HG02571 (cell line): ENCODE measurements around the gene NUFIP2.
"Not testable (repeated sequence)": the region's sequence is repeated elsewhere in the genome, so short reads cannot be mapped to it uniquely, and the experiment has no call there.

ENCODE experiments used
- ATAC-seq: cut with Tn5 transposase; IDR thresholded peaks from one replicate; pipeline ENCODE4 v1.9.1; 2021; ENCODE audit warnings: mild to moderate bottlenecking, moderate library complexity; ENCODE audit not compliant: unreplicated experiment

NUFIP2 gene

DNA sequence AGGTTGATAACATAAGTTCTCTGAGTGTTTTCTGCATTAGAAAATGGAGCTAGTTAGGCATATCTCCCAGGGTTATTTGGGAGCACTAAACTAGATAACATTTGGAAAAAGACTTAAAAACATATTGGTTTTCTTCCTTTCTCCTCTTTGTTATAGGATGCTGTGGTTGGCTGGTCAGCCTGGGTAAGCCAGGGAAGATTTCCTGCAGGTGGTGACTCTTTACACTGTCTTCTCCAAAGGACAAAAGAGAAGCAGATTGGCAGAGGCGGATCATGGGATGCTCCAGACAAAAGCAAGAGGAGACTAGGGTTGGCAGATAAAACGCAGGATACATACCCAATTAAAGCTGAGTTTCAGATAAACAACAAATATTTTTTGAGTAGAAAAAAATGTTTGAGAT is 53.5 kb downstream of the NUFIP2 start:
- no peak for ATAC-seq

DNA sequence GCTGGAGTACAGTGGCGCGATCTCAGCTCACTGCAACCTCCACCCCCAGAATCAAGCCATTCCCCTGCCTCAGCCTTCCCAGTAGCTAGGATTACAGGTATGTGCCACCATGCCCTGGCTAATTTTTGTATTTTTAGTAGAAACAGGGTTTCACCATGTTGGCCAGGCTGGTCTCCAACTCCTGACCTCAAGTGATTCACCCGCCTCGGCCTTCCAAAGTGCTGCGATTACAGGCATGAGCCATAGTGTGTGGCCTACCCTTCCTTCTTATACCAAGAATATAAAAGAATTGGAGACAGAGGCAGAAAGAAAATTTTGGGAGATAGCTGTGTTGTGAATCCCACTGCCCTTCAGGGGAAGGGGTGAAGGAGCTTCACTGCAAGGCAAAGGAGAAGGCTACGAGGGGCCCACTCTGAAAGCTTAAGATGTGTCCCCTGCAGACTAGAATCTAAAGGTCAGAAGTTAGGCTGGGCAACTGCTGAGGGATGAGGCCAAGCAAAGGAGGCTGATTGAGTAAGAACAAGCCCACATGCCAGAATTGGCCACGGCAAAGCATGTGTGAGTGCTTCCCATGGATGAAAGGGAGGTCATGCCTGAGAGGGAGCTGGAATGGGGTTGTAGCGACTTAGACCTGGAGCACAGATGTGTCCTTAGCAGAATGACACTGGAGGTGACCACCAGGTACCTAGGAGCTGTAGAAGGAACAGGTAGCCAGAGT is 55.7 kb downstream of the NUFIP2 start:
- ATAC-seq = no peak

DNA sequence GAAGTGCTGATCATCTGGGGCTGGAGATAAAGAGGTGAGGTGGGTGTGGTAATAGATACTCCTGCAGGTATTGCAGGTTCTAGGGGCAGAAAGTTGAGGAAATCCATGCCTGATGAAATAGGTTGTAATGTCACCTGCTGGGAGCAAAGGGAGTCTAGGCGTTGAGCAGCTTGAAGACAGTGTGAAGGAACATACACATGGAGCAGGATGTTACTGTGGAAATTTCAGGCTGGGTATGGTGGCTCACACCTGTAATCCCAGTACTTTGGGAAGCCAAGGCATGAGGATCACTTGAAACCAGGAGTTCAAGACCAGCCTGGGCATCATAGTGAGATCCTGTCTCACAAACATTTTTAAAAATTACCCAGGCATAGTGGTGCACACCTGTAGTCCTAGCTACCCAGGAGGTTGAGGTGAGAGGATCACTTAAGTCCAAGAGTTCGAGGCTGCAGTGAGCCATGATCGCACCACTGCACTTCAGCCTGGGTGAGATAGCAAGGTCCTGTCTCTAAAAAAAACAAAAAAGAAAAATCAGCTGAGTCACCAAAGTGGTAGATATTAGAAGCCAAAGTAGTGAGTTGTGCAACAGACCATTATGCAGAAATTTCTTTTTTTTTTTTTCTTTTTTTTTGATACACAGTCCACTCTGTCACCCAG is 56.3 kb downstream of the NUFIP2 start:
- no peak for ATAC-seq

DNA sequence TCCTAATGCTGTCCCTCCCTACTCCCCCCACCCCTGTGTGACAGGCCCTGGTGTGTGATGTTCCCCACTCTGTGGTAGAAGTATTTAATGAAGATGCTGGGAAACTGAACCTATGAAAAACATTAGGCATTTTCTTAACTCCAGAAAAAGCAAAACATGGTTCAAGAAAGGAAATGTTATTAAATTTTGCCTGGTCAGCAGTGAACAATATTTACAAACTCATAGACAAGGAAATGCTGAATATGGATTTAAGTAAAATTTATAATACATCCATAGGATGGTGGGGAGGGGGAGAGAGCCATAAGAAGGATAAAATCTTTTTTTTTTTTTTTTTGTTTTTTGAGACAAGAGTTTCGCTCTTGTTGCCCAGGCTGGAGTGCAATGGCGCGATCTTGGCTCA is 58.0 kb downstream of the NUFIP2 start:
- no peak for ATAC-seq

DNA sequence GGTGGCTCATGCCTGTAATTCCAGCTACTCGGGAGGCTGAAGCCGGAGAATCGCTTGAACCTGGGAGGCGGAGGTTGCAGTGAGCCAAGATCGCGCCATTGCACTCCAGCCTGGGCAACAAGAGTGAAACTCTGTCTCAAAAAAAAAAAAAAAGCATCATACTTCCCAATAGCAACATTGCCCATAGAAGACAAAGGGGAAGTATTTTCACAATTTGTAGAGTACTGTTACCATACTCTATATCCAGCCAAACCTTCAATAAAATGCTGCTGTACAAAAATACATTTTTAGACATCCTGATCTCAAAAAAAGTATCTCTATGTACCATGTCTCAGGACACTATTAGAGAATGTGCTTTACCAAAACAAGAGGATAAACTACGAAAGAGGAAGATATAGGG is 59.0 kb downstream of the NUFIP2 start:
- ATAC-seq = not testable (repeated sequence)

DNA sequence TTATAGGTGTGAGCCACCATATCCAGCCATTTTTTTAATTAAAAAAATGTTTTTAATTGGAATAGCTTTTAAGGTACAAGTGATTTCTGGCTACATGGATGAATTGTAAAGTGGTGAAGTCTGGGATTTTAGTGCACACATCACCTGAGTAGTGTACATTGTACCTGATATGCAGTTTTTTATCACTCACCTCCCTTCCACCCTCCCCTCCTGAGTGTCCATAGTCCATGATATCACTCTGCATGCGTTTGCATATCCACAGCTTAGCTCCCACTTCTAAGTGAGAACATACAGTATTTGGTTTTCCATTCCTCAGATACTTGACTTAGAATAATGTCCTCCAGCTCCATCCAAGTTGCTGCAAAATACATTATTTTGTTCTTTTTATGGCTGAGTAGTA is 60.6 kb downstream of the NUFIP2 start:
- no peak for ATAC-seq

DNA sequence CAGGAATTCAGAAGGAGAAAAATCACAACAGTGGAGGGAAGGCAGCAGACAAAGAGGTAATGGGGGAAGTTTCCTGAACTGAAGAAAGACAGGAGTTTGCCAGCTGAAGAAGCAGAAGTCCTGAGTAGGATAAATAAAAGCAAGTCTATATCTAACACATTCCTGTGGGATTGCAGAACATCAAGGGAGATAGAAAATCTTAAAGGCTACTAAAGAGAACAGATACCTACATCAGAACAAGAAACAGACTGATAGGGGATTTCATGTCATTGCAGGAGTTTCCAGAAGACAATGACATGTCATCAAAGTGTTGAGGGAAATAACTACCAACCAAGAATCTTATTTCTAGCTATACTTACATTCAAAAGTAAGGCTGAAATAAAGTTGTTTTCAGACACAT is 68.6 kb downstream of the NUFIP2 start:
- no peak for ATAC-seq

DNA sequence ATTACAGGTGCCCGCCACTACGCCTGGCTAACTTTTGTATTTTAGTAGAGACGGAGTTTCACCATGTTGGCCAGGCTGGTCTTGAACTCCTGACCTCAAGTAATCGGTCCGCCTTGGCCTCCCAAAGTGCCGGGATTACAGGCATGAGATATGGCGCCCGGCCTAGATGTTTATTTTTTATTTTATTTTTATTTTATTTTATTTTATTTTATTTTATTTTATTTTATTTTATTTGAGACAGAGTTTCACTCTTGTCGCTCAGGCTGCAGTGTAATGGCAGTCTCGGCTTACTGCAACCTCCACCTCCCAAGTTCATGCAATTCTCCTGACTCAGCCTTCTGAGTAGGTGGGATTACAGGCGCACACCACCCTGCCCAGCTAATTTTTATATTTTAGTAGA is 72.6 kb downstream of the NUFIP2 start:
- not testable (repeated sequence) for ATAC-seq

DNA sequence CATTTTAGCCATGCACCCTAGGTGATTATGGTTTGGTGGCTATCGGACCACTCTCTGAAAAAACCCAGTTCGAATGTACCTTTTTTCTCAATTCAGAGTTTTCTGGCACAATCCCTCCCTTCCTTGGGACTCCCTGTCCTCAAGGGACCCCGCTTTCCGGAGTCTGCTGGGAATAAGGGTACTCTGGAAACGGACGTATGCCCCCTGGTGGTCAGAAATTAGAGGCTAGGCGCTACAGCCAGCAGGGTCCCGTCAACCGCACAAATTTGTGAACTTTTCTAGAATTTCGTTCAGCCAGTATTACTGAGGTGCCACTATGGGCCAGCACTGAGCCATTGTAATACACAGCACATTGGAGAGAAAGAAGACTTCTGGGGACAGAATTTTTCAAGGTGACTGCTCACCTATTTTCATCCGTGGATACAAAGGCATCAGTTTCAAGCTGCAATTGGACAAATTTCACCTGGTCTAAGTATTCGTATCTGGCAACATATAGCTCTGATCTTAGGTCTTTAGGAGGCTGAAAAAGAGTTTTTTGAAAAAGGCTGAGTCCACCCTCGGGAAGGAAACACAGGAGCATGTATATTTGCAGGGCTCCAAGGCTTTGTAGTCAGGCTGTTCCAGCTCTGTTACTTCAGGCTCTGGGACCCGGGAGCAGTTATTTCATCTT is 74.4 kb downstream of the NUFIP2 start:
- no peak for ATAC-seq

DNA sequence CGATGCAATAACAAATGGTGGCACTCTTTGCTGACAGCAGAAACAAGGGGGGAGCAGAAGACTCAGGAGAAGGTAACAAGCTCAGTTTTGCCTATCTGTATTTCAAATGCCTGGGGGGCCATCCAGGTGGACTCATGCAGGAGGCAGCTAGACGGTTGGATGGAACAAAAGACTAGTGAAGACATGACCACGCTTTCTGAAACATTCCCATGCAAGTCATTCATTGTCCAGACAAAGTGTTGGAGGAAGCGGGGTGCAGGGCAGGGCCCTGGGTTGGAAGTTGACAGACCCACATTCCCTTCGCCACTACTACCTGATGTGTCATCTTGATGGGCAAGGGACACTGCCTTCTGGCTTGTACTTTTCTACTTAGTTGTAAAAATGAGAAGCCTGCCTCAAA is 77.1 kb downstream of the NUFIP2 start:
- no peak for ATAC-seq

DNA sequence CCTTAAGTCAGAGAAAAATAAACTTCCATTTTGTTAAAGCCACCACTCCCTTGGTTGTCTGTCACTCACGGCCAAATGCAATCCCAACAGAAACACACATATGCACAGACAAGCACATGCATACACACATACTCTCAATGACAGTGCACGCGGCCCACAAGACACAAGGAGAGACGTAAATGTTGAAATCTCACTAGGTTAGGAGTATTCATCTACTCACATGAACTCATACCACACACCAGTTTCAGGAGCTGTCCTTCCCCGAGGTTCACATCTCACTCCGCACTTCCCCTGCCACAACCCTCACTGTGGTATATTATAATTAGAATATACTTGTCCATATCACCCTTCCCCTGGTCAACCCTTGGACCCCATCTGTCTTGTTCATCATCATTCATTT is 77.8 kb downstream of the NUFIP2 start:
- ATAC-seq = no peak

DNA sequence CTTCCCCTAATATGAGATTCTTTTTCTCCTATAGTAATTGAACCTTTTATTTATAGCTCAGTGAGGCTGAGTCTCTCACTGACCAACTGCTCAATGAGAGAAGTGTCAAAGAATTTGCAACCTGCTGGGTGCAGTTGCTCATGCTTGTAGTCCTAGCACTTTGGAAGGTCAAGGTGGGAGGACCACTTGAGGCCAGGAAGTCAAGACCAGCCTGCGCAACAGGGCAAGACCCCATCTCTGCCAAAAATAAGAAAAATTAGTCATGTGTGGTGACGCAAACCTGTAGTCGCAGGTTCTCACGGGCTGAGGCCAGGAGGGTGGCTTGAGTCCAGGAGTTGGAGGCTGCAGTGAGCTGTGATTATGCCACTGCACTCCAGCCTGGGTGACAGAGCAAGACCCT is 78.2 kb downstream of the NUFIP2 start:
- ATAC-seq = no peak

DNA sequence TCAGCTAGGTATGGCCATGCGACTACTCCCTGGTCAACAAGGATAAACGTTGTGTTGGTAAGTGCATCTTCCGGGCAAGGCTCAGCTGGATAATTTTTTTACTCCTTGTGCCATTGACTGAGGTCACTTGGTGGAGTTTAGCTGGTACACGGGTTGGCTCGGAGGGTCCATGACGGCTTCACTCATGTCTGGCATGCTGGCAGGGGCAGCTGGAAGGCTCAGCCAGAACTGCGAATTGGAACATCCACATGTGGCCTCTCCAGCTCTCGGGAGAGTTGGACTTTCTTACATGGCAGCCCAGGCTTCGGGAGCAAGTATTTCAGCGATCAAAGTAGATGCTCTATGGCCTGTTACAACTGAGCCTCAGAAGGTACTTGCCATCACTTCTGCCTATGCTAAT is 78.8 kb downstream of the NUFIP2 start:
- ATAC-seq = no peak

DNA sequence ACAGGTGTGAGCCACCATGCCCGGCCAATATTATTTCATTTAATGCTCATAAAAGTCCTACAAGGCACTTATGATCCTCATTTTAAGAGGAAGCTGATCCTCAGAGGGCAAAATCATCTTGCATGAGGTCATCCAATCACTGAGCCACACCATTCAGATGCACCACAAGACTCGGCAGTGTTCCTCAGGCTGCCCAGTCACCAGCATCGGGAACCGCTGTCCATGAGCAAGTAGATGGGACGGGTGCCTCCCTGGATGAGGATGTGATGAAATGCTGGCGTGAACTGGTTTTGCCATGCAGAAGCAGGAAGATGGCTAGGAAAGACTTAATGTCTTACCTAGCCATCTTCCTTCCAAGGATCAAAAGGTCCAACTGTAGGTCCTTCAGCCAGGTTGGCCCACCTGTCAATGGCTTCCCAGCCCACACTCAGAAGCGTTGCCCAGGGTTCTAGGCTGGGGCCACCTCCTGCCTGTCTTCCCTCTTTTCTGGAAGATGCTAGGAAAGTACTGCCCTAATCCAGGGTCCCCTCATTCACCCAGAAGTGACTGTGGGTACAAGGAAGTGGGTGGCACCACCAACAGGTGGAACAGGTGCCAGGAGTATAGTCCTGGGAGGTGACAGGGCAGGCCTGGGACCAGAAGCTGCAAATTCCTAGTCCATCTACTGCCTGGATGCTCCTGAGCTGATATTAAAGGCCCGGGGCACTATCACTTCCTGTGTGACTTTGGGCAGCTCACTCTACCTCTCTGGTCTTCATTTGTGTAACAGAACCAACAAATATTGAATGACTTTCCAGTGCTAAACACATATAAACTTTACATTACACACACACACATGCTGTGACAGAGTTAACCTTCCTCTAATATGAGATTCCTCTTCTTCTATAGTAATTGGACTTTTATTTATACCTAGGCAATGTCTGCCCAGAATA is 79.5 kb downstream of the NUFIP2 start:
- ATAC-seq = no peak

DNA sequence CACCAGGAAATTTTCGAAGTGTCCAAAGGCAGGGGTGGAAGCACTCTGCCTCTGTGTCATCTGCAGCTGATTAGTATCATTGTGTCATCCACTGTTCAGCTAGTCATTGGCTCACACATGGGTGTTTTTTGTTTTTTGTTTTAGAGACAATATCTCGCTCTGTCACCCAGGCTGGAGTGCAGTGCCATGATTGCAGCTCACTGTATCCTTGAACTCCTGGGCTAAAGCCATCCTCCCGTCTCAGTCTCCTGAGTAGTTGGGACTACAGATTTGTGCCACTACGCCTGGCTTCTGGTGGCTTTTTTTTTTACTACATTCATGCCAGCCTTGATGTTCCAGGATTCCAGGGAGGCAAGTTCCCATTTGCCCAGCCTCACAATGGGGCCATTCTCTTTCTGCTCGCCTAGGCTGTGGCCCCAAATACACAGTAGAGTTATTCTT is 81.2 kb downstream of the NUFIP2 start:
- ATAC-seq = no peak

DNA sequence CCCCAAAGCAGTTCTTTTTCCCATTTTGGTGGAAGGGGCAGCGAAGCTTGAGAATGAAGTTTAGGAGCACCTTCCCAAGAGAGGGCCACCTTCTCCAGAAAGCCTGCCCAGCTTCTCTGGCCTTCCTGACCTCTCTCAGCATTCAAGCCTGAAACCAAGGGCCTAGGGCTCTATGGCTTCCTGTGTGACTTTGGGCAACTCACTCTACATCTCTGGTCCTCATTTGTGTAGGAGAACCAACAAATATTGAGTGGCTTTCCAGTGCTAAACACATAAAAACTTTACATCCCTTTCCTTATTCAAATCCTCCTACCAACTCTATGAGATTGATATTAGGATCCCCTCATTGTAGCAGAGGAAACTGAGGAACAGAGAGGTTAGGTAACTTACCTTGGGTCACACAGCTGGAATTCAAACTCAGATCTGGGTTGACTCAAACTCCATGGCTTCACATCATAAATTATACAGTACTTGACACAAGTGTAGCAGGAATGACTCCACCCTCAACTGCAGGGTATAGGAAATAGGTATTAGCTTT is 81.8 kb downstream of the NUFIP2 start:
- no peak for ATAC-seq

DNA sequence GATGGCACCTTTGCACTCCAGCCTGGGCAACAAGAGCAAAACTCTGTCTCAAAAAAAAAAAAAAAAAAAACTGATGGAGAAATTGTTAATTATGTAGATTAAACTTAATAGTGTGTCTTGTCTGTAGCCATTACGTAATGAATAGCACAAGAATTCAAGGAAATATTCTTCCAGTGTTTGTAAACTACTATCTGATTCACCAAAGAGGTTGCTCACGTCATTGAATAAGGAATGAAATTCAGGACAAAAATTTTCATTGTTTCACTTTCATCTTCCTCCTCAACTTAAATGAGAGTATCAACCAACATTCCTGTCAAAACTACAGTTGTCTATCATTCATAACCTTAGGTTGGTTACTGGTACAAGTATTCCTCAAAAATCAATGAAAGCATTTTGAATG is 83.1 kb downstream of the NUFIP2 start:
- ATAC-seq = no peak

DNA sequence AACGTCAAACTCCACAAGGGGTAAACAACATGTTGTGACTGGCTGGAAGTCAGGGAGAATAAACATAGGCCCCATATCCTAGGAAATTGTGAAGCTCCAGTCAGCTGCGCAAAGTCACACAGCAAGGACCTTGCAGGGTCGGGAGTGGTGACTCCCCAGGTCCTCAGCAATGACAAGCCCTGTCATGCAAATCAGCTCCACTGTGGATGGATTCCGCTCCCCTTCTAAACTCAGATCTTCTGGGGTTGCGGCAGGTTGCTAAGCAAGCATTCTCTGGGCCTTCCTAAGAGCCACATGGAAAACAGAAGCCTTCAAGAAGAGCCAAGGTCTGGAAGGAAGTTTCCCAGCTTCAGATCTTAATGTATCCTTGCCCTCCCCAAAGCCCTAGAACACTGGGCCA is 84.9 kb downstream of the NUFIP2 start:
- no peak for ATAC-seq

DNA sequence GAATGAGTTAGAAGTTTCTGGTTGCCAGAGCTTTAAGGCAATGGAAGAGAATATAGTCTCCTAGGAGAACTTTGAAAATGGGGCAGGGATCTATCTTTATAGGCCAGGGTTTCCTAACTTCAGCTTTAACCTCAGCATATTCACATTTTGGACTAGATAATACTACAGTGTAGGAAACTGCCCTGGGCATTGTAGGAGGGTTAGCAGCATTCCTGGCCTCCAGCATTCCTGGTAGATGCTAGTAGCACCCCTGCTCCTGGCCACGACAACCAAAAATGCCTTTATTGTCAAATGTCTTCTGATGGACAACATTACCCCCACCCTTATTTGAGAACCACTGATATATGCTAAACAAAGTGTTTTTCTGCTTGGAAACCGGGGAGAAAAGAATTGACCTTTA is 86.0 kb downstream of the NUFIP2 start:
- no peak for ATAC-seq
